SJSA1 (cell line): ENCODE results near the gene TMEM200C. TPM values are rescaled to one million over a fixed set of nuclear protein-coding genes. Genes with fewer than 3 reads are reported as not detected.
A peak's percentile ranks its signal among the peaks of the same experiment; 100 is the strongest.

Experiments
- DNase-seq, 2 experiments: peaks; one replicate each; pipeline ENCODE4 v3.0.0-alpha.2; 2015 to 2020; ENCODE audit warnings: low spot score in 2 of 2, low read depth in 1 of 2
- H3K27ac ChIP-seq: fragments of 250-450 bp; sonication (Bioruptor Pico); 2 replicates; pipeline ENCODE4 v1.5.1; 2020; ENCODE audit warnings: mild to moderate bottlenecking, moderate library complexity
- H3K27me3 ChIP-seq: fragments of 250-450 bp; sonication (Bioruptor Pico); replicated peaks from 2 replicates; pipeline ENCODE4 v1.5.1; 2020; ENCODE audit warnings: mild to moderate bottlenecking, moderate library complexity
- H3K36me3 ChIP-seq: fragments of 250-450 bp; sonication (Bioruptor Pico); 2 replicates; pipeline ENCODE4 v1.5.1; 2020; ENCODE audit warnings: mild to moderate bottlenecking
- H3K4me1 ChIP-seq: fragments of 250-450 bp; sonication (Bioruptor Pico); replicated peaks from 2 replicates; pipeline ENCODE4 v1.6.1; 2021; ENCODE audit warnings: mild to moderate bottlenecking
- H3K4me3 ChIP-seq: fragments of 250-450 bp; sonication (Bioruptor Pico); 2 replicates; pipeline ENCODE4 v1.5.1; 2020; ENCODE audit warnings: mild to moderate bottlenecking
- H3K9me3 ChIP-seq: fragments of 250-450 bp; sonication (Bioruptor Pico); replicated peaks from 2 replicates; pipeline ENCODE4 v1.5.1; 2020; ENCODE audit warnings: mild to moderate bottlenecking
- total RNA-seq: library from RNA; depleted of rRNA; stranded (reverse); fragments of >200 nt; shearing (Covaris generic); gene quantifications from 2 replicates; pipeline ENCODE4 v1.2.3, GENCODE V29; 2014

Gene TMEM200C
- total RNA-seq, 1 experiment from 2014 or later = 8.1 TPM

DNA sequence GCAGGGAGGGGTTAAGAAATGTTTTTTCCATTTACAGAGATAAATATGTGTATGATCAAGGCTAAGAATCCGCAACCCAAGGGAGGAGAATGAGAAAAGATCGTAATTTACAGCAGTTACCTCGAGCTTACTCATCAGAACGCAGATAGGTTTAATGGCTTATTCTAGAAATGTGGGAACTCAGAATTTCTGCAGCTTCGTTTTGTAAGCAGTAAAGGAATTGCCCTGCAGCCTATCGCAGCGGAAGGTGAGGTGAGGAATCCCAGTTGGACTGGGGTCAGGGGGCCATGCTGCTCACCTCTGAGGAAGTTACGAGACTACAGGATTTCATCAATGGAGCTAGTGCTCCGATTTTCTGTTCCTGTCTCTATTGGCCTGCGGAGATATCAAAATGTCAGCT lies 8.1 kb upstream of the TMEM200C start:
- H3K9me3 ChIP-seq = no peaks in the 10 kb centered on the region
- H3K27ac ChIP-seq = no peak overlapping the region
- H3K36me3 ChIP-seq = no peaks in the 10 kb centered on the region
- no peaks in the 10 kb centered on the region for H3K27me3 ChIP-seq
- H3K4me3 ChIP-seq = no peak overlapping the region
- DNase-seq = no peak
- peaks cover 19% of the 10 kb centered on the region for H3K4me1 ChIP-seq

DNA sequence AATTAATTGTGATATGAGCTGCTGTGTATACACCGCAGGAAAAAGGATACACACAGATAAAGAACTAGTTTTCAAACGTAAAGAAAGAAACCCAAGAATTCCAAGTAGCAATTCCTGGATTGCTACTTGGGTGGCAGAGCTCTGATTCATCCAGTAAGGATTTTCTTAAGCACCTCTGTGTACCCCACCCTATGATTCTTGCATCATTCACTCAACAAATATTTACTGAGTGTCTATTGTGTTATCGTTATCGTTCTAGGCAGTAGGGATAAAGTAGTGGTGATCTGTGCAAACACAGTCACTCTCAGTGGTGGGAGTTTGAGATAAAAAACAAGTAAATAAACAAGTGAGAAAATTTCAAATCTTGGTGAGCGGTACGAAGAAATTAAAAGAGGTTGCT lies 4.9 kb upstream of the TMEM200C start:
- no peaks in the 10 kb centered on the region for H3K36me3 ChIP-seq
- H3K4me3 ChIP-seq = no peak overlapping the region
- H3K4me1 ChIP-seq = peaks cover 23% of the 10 kb centered on the region
- H3K27me3 ChIP-seq = no peaks in the 10 kb centered on the region; the same call in 1 of the 2 replicates
- DNase-seq = peak; percentile 72 to 98
- H3K9me3 ChIP-seq = no peaks in the 10 kb centered on the region
- H3K27ac ChIP-seq = peak overlapping the region; percentile 78

DNA sequence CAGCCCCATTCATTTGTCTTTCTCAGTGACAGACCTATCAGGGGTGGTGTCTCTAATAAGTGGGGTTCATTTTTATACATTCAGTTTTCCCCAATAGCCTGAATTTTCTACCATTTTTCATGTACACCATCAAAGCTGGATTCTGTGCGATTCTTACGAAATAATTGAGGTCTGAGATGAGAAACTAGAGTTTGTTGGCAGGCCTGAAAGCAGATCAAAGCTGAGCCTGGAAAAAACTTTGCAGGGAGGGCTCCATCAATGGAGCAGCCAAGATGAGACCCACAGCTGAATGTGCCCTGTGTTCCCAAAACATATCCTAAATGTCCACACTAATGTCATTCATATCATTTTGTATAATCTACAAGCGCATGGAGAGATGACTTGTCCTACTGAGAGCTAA lies 4.5 kb upstream of the TMEM200C start:
- H3K4me1 ChIP-seq = peaks cover 26% of the 10 kb centered on the region
- H3K36me3 ChIP-seq = 0 out of 2 replicates have a peak, but pooled peaks cover 3% of the 10 kb centered on the region
- H3K9me3 ChIP-seq = no peaks in the 10 kb centered on the region
- H3K27me3 ChIP-seq = no peaks in the 10 kb centered on the region; the same call in 1 of the 2 replicates
- DNase-seq = no peak
- peak overlapping the region; percentile 78 for H3K27ac ChIP-seq
- no peak overlapping the region for H3K4me3 ChIP-seq

DNA sequence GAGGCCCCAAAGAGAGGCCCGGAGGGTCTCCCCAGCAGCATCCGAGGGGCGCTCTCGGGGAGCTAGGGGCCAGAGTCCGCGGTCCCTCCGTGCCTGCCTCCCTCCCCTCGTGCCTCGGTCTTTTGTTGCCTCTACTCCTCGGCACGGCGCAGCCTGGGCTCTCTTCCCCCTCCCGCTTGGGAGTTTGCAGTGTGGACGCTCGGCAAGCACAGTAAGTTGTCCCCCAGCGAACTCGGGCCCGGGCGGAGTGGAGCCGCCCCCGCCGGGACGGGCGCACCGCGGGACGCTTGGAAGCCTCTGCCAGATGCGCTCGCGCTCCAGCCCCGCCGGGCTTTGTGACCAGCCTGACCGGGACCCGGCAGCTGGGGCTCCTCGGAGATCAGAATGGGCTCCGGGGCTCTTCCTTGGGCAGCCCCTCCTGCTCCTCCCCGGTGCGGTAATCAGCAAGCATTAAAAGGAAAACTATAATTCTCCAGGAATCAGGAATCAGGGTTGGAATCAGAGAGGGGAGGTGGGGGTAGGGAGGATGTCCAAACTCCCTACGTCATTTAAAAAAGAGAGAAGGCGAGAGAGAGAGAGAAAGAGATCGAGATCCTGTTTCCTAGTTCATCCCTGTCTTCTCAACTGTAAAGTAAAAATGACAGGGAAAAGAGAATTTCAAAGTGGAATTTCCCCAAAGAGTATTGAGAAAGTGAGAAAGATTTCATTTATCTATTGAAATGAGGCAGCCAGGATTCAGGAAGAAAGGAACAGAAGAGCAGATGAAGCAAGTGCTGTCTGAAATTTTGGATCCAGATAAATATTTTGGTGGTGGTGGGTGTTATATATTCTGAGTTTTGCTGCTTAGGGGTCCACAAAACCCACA lies 786 bp upstream of the TMEM200C start:
- H3K4me3 ChIP-seq = peak overlapping the region; percentile 72
- peak; percentile 71 to 74 for DNase-seq
- H3K9me3 ChIP-seq = no peaks in the 10 kb centered on the region
- peak overlapping the region; percentile 64 for H3K27ac ChIP-seq
- H3K27me3 ChIP-seq = peaks cover 24% of the 10 kb centered on the region
- peaks cover 55% of the 10 kb centered on the region for H3K4me1 ChIP-seq
- peaks cover 11% of the 10 kb centered on the region; the same call in 1 of the 2 replicates for H3K36me3 ChIP-seq

DNA sequence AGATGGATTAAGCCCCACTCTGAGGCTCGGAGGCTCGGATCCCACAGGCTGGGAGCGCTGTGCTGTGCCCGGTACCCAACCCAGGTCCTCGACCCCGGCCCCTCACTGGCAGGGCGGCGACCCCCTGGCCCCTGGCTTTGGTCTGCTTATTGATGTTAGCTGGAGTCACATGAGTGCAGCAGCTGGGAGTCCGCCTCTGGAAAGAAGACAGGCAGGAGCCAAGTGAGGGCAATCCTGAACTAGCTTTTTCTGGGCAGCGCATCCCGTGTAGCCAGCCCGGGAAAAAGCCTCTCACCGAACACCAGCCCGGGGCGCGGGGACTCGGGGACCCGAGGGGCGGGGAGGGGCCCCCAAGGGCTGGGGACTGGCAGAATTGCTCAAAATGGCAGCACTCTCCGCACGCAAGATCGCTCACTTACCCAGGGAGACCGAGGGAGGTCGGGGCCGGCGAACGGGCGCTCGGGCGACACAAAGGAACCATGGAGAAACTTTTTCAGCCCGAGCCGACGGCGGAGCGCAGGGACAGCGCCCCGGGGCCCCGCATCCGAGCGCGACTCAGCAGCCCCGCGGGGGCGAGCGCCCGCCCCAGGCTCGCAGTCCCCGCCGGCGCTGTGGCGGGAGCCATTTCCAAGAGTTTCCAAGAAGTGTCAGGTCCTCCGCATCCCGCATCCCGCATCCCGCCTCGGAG lies 567 bp downstream of the TMEM200C start:
- H3K36me3 ChIP-seq = peaks cover 14% of the 10 kb centered on the region; the same call in 1 of the 2 replicates
- peak in 1 of 2 experiments; percentile 54 for DNase-seq
- peaks cover 24% of the 10 kb centered on the region for H3K27me3 ChIP-seq
- H3K9me3 ChIP-seq = no peaks in the 10 kb centered on the region
- H3K4me1 ChIP-seq = peaks cover 44% of the 10 kb centered on the region
- peak overlapping the region; percentile 53 for H3K27ac ChIP-seq
- H3K4me3 ChIP-seq = peak overlapping the region; percentile 72

DNA sequence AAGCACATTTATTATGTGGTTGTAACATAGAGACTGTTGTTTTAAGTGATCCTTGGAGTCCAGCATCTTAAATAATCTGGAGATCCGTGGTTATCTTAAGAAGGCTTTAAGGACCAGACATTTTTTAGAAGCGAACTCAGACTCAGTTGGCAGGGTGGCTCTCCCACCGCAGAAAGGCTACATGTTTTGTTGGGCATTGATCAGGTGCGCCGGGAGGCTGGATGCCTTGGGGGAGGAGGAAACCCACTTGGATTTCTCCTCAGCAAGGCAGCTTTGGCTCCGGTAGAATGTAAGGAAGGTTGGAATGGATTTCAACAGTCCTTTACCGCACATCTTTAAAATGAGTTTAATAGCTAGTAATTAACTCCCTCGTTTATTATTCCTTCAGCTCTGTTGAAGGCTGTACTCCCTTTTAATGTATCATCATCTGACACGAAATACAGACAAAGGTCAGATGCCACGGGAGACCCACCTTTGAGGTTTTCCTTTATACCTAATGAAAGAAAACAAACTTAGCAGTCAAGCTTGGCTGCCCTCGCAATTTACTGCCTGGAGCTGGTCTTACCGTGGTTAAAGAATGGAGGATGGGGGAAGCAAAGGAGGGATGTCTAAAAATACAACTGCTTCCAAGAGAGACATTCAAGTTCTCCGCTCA lies 1.2 kb downstream of the TMEM200C start:
- H3K27me3 ChIP-seq = peaks cover 24% of the 10 kb centered on the region
- H3K27ac ChIP-seq = no peak overlapping the region
- DNase-seq = no peak
- peak overlapping the region; percentile 72 for H3K4me3 ChIP-seq
- H3K36me3 ChIP-seq = peaks cover 14% of the 10 kb centered on the region; the same call in 1 of the 2 replicates
- peaks cover 39% of the 10 kb centered on the region for H3K4me1 ChIP-seq
- H3K9me3 ChIP-seq = no peaks in the 10 kb centered on the region

DNA sequence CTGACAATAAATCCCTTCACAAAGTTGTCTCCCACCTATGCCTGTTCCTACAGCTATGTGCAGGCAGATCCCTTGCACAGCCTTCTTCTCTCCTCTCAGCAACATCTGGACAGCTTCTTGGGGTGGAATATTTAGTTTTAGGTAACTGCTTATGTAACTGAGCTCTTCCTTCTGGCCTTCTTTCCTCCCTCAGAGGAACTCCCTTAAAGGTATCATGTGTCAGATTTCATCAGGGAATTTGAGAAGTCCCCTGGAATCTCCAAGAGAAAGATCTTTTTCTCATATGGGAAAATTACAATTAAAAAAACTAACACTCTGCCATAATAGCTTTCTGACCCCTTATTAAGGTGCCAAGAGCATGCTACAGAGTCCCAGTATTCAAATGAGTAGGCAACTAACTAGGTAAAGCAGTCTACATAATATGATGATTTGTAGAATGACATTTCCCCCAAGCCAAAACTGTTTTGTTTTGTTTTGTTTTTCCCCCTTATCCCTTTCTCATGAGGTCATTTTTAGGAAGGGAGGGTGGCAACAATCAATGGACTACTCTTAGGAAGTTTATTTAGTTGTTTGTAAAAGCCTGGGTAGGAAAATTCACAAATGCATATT lies 2.4 kb downstream of the TMEM200C start:
- peaks cover 24% of the 10 kb centered on the region for H3K27me3 ChIP-seq
- H3K4me1 ChIP-seq = peaks cover 39% of the 10 kb centered on the region
- H3K4me3 ChIP-seq = no peak overlapping the region
- no peaks in the 10 kb centered on the region for H3K9me3 ChIP-seq
- H3K36me3 ChIP-seq = peaks cover 14% of the 10 kb centered on the region
- no peak for DNase-seq
- no peak overlapping the region for H3K27ac ChIP-seq

DNA sequence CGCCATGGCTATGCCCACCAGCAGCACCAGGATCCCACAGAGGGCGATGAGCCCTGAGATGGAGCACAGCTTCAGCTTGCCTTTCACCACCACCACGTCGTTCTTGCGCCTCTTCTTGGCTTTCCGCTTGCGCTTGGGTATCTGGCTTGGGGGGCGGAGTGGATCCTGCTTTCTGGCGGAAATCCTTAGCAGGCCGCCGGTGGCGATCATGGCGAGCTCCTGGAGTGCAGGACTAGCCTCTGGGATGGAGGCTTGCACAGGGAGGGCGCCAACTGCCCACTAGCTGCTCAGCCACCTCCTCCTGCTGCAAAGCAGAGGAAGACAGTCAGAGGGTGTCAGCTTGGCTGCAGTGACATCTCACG lies 3.5 kb downstream of the TMEM200C start:
- H3K4me3 ChIP-seq = no peak overlapping the region
- H3K36me3 ChIP-seq = peaks cover 14% of the 10 kb centered on the region
- H3K27ac ChIP-seq = no peak overlapping the region
- peaks cover 39% of the 10 kb centered on the region for H3K4me1 ChIP-seq
- DNase-seq = no peak
- no peaks in the 10 kb centered on the region for H3K9me3 ChIP-seq
- peaks cover 24% of the 10 kb centered on the region for H3K27me3 ChIP-seq

DNA sequence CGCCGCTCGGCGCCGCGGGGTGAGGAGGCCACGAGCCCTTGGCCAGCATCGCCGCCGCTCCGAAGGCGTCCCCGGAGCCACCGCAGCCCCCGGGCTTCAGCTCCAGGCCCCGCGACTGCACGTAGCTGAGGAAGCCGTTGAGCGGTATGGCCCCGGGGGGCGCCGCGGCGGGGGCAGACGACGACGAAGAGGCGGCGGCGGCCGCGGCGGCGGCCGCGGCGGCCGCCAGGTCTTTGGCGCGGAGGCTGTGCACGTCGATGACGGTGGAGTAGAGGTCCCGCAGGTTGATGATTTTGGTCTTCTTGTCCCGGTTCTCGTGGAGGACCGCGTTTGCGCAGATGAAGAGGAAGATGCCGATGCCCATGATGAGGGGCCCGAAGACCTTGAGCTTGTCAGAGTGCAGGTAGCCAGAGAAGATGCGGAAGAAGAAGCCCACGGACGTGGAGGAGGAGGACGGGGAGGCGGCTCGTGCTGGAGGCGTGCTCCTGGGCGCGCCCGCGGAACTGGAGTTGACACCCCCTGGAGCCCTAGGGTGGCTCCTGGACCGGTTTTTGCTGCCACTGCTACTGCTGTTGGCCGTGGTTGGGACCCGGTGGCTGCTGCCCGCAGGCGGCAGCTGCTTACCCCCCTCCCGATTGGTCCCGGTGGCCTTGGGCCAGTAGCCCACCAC lies 4.0 kb downstream of the TMEM200C start:
- Histone ChIP-seq H3K36me3 (peaks cover 14% of the 10 kb centered on the region), H3K9me3 (no peaks in the 10 kb centered on the region), H3K27ac (no peak overlapping the region), H3K27me3 (peaks cover 24% of the 10 kb centered on the region), H3K4me1 (peaks cover 39% of the 10 kb centered on the region), H3K4me3 (no peak overlapping the region)
- no peak for DNase-seq

DNA sequence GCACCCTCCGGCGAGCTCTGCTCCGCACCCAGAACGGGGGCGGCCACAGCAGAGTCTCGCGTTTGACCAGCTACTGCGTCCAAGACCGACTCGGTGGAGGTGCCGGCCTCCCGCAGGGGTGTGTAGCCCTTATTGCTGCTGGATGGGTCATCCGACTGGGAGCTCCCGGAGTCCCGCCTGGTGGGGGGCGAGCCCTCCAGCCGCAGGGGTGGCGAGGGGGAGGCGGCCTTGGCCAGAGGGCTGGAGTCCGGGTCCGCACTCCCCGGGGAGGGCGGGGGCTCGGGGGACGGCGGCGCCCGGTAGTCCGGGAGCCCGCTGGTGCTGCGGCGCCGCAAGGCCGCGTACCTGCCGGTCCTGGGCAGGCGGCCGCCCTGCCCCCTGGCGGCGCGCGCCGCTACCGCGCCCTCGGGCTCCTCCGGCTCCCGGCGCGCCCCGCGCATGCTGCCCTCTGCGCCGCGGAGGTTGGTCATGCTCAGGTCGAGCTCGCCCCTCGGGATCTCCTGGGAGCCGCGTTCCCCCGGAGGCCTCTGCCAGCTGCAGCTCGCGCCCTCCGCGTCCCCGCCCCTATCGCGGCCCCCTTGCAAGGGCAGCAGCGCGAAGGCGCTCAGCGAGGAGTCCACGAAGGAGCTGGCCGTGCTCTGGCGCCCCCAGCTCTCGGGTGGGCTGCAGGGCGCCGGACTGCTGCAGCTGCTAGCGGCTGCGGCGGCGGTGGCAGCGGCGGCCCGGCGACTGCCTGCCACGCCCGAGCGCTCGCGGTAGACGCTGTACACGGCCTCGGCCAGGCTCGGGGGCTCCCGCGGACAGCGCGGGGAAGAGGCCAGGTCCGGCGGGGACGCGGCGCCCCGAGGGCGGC lies 4.8 kb downstream of the TMEM200C start:
- H3K4me1 ChIP-seq = peaks cover 35% of the 10 kb centered on the region
- DNase-seq = no peak
- H3K9me3 ChIP-seq = no peaks in the 10 kb centered on the region
- H3K27ac ChIP-seq = no peak overlapping the region
- peaks cover 24% of the 10 kb centered on the region for H3K27me3 ChIP-seq
- H3K36me3 ChIP-seq = peaks cover 14% of the 10 kb centered on the region
- H3K4me3 ChIP-seq = no peak overlapping the region

DNA sequence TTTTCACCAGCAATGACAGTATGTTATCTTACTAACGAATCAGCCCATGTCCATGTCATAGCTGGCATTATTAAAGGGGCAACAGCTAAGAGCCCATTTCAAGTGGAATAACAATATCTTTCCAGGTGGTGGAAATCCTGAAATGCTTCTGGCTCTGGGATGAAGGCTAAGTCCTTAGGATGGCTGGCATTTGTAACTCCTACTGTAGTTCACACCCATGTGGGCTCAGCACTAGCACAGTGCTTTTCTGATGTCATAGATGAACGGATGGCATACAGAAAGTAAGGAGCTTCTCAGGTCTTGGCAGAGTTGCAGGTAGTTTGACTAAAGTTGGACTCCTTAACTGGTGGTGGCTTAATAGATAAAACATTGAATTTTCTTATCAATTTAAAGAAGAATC lies 10.0 kb downstream of the TMEM200C start:
- H3K36me3 ChIP-seq = peaks cover 4% of the 10 kb centered on the region; the same call in 1 of the 2 replicates
- no peaks in the 10 kb centered on the region for H3K27me3 ChIP-seq
- H3K4me1 ChIP-seq = peaks cover 8% of the 10 kb centered on the region; the same call in 1 of the 2 replicates
- DNase-seq = no peak
- H3K9me3 ChIP-seq = no peaks in the 10 kb centered on the region
- no peak overlapping the region for H3K4me3 ChIP-seq
- H3K27ac ChIP-seq = no peak overlapping the region

DNA sequence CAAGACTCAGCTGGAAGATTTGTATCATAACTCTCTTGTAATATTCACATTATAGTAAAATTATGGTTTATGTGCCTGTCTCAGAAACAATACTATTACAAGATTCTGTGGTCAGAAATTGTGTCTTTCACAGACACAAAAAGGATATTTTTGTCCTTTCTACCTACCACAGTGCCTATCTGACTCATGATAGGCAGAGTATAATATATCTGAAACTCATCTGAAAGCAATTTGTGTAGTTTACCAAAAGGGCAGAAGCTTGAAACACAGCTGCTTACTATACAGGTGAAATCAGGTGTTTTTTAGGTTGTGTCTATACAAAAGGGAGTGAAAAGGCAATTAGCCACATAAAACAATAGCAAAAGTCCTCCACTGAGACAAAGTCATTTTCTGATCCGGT lies 10.9 kb downstream of the TMEM200C start:
- no peaks in the 10 kb centered on the region for H3K27me3 ChIP-seq
- no peaks in the 10 kb centered on the region; the same call in 1 of the 2 replicates for H3K36me3 ChIP-seq
- H3K27ac ChIP-seq = no peak overlapping the region
- no peak overlapping the region for H3K4me3 ChIP-seq
- no peak for DNase-seq
- H3K4me1 ChIP-seq = peaks cover 8% of the 10 kb centered on the region; the same call in 1 of the 2 replicates
- H3K9me3 ChIP-seq = no peaks in the 10 kb centered on the region
